Stimulated activated naive CD8-positive, alpha-beta T cell treated with anti-CD3 and anti-CD28 coated beads, Interleukin-15, Interleukin-2, amounts not matched to agents 100 U/mL and 50 U/mL, for 24 hours (primary cell): ENCODE data around the gene HVCN1.
"Not testable (repeated sequence)": the region's sequence is repeated elsewhere in the genome, so short reads cannot be mapped to it uniquely, and the experiment has no call there.

Source experiments
- ATAC-seq: fragments of 150-1000 bp; cut with Tn5 transposase; one replicate; pipeline ENCODE4 v1.10.0; 2021
- DNase-seq: peaks from one replicate; pipeline ENCODE4 v3.0.0; 2021

HVCN1 gene, protein sequence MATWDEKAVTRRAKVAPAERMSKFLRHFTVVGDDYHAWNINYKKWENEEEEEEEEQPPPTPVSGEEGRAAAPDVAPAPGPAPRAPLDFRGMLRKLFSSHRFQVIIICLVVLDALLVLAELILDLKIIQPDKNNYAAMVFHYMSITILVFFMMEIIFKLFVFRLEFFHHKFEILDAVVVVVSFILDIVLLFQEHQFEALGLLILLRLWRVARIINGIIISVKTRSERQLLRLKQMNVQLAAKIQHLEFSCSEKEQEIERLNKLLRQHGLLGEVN

DNA sequence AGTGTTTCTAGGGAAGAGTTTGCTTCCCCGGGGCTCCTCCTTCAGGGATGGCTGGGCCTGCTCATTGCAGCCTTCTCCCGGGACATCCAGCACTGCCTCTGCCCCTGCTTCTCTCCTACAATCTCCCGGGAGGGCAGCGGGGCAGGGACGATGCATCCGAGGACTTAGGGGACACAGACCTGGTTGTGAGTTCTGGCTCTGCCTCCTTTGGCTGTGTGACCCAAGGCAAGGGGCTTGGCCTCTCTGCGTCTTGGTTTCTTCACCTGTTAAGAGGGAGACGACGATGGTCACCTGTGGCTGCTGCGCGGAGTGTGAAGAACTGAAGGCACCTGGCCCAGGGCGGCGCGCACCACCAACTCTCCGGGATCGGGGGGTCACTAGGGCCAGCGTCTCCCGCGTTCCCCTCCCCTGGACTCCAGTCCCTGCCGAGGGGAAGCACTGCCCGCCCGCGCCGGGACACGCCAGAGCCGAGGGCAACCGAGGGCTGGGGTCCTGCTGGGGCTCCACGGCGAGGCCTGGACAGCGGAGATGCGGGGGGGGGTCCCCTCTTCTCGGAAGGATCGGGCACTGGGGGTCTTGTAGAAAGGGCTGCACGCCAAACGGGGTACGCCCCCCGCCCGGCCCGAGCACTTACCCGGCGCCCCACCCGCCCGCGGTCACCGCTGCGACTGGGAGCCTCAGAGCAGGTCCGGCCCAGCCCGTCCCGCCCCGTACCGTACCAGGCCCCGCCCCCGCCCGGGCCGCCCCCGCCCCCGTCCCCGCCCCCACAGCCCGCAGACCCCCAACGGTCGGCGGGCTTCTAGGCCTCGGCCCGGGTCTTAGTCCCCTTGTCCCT, at the start of gene HVCN1:
Gene HVCN1, minus strand, starts transcription at position 670 of the 835 bp plus-strand sequence. CDS start 5,870 bp downstream, outside the sequence.
- DNase-seq: peak; percentile 56
- ATAC-seq: peak; percentile 37

GRCh38 chr12:110737532-110737931, 48.6 kb upstream of the HVCN1 start:
- DNase-seq: no peak
- ATAC-seq: no peak

- DNase-seq, ATAC-seq: not testable (repeated sequence)
Measured at GRCh38 chr12:110737016-110737415, 48.1 kb upstream of the HVCN1 start.

- no peak for DNase-seq
- no peak for ATAC-seq
Measured at GRCh38 chr12:110733900-110734299, 45.0 kb upstream of the HVCN1 start.

DNA sequence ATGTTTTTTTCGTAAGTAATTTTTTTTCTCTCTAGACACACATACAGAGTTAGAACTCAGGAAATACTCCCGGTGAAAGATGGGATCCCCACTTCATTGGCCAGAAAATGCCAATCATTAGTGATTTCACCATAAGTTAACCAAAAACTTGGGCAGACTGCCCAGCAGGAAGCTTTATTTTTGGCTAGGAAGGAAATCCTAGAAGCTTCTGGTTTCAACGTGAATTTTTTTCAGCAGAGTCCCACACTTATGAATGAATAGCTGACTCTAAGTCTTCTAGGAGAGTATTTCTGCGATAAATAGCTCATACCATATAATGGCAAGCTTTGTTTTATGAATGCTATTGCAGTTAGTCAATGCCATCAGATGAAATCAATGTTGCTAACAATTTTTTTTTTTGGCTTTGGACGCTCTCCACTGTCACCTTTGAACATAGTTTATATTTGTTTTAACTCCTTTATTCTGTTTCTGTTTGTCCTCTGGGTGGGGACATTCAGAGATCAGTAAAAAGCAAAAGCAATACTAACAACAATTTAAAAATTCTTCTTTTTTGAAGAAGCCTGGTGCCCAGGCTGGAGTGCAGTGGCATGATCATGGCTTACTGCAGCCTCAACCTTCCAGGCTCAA, 44.3 kb upstream of the HVCN1 start:
- DNase-seq (no peak), ATAC-seq (no peak)

DNA sequence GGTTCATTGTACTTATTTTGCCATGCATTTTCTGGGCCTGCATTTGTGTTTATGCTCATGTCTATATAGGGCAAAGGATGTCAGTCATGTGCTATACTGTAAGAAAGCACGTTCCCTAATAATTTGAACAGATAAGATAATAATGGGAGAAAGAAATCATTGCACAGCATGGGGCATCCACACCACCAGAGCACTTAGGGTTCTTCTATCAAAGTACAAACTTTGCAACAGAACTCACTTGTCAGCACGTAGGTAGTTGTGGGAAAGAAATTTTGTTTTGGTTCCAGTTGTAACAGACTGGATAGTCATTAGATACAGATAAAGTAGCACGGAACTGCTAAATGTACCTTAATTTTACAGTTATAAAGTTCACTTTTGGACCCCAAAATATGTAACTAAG, 43.7 kb upstream of the HVCN1 start:
- ATAC-seq: no peak
- no peak for DNase-seq

DNA sequence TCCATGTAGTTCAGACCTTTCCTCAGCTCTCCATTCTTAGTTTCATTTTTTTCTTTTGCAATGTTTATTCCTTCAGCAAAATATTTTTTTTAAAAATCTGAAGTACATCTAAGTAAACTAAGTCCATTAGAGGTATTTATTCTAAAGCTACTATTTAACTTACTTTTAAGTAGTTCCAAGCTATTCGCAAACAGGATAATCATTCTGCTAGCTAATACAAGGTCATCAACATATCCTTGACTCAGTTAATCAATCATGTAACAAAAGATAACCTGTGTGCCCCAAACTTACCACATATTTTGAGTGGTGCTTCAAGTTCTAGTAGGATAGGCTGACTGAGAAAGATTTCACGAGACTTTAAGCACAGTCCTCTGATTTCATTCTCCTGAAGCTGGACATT, 42.6 kb upstream of the HVCN1 start:
- DNase-seq (no peak), ATAC-seq (no peak)

DNA sequence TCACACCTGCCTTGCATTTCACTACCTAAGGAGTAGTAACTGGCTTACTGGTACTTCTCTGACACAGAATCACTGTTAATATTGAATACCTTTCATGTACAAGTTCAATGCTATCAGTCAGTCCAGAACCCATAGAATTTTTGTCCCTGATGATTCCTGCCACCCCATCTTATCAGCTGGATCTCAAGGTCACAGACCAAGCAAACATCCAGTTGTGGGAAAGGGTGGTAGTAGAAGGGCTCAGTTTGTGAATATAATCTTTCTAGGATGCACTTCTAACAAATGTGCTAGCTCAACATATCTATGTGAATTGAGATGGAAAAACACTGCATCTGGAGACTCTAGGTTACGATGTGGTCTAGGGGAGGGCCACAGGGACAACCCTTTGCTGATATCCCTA, 39.7 kb upstream of the HVCN1 start:
- DNase-seq: no peak
- ATAC-seq: no peak

DNA sequence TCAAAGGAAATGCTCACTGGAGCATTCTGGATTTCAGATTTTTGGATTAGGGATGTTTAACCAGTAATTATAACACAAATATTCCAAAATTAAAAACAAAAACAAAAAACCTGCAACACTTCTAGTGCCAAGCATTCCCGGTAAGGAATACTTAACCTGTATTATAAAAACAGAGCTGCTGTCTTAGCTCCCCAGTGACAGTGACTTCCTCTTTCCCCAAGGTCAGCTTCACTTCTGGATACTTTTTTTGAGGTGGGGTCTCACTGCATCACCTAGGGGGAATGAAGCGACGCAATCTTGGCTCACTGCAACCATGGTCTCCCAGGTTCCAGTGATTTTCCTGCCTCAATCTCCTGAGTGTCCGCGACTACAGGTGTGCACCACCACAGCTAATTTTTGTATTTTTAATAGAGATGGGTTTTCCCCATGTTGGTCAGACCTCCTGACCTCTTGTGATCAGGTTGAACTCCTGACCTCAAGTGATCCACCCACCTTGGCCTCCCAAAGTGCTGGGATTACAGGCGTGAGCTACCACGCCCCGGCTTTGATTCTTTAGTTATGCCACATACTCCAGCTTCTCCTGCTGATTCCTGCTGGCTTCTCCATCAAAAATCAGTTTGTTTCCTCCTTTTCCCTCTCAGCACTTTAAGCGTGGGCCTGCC, 37.9 kb upstream of the HVCN1 start:
- no peak for DNase-seq

DNA sequence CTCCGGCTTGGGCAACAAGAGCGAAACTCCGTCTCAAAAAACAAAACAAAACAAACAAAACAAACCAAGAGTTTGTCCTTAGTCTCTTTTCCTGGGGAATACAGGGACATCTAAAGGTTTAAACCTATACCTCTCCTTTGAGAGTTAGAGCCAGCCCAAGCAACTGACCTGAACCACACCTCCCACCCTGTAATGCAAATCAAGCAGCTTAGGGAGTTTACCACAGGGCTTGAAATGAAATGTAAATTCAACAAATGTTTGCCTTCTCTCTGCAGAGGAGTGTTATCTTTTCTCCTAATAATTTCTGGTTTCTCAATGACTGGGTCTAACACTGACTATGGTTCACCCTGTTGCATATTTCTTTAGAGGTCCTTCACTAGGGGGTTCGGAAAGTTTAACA, 37.1 kb upstream of the HVCN1 start:
- DNase-seq (no peak), ATAC-seq (no peak)

More for the DNA sequence above, 37.9 kb upstream of the HVCN1 start:
- ATAC-seq: no peak

GRCh38 chr12:110725267-110725666, 36.4 kb upstream of the HVCN1 start:
- no peak for ATAC-seq

DNA sequence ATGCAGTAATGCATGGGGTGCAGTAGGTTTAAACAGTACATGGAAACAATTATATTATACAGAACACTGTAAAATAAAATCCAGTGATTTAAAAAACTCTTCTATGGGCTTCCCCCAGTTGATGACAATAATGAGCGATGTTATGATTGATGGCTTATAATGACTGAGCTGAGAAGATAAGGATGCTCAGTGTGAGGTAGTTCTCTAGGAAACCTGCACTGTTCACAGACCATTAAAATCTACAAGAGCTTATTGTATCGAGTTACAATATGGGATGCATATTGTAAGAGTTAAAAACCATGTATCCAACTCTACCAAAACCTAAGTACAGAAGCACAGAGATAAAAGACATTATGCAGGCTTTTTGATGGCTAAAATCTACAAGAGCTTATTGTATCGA, 34.0 kb upstream of the HVCN1 start:
- not testable (repeated sequence) for DNase-seq, ATAC-seq

More at GRCh38 chr12:110725267-110725666, 36.4 kb upstream of the HVCN1 start:
- no peak for DNase-seq

- DNase-seq: no peak
- ATAC-seq: no peak
Measured at GRCh38 chr12:110721570-110721969, 32.7 kb upstream of the HVCN1 start.

DNA sequence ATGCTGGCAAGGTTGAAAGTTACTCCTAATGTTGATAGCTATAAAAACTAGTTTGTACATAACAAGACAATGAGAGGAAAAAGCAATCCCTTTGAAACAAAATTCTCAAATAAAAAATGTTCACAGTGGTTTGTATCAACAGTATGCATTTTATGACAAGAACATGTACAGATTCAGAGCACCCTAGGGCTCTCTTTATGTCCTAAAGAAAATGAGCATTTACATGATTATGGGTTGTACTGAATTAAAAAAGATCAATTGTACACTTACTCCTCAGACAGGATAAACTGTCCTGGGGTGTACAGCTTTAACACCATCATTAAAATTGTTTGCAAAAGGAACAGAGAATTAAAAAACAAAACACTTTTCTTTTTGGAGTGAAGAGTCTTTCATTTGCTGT, 31.6 kb upstream of the HVCN1 start:
- DNase-seq (no peak), ATAC-seq (no peak)

- DNase-seq: no peak
- ATAC-seq: no peak
Measured at GRCh38 chr12:110718222-110718908, 29.4 kb upstream of the HVCN1 start.

DNA sequence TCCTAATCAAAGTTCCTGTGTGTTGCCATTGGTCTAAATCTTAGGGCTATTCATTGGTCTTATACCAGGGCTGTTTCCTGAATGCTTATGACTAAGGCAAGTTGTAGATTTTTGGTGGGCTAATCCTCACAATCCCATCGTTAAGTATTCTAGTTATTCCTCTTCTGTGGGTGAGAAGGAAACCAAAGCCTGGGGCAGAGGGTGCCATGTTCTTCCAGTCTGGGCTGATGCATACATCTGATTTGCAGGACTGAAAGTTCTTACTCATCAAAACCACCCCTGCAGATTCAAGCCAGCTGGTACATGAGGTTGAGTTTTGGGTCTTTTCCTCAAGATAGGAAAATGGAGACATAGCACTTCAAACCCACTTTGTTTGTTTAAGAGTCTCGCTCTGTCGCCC, 28.1 kb upstream of the HVCN1 start:
- DNase-seq (no peak), ATAC-seq (peak; percentile 83)

DNA sequence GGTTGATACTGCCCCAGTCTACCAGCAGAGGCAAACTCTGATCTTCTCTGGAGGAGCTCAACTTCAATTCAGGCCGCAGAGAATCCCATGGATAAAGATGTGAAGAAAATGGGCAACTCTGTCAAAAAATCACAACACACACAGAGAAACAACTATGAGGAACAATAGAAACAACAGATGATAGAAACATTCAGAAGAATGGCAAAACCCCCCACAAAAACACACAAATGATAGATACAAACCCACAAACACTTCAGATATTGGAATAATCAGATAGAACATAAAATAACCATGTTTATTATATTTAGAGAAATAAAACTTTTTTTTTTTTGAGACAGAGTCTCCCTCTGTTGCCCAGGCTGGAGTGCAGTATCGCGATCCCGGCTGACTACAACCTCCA, 20.0 kb upstream of the HVCN1 start:
- DNase-seq (no peak), ATAC-seq (no peak)

DNA sequence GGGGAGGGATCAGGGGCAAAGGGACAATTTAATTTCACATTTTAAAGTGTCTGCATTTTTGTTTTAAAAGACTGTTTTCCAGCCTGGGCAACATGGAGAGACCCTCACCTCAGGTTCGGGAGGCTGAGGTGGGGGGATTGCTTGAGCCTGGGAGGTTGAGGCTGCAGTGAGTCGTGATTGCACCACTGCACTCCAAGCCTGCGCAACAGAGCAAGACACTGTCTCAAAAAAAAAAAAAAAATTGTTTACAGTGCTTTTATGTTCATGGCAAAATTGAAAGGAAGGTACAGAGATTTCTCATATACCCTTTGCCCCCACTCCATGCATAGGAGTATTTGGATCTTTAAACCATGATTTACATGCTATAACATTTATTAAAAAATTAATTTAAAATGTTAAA, 16.4 kb upstream of the HVCN1 start:
- no peak for DNase-seq
- ATAC-seq: no peak

DNA sequence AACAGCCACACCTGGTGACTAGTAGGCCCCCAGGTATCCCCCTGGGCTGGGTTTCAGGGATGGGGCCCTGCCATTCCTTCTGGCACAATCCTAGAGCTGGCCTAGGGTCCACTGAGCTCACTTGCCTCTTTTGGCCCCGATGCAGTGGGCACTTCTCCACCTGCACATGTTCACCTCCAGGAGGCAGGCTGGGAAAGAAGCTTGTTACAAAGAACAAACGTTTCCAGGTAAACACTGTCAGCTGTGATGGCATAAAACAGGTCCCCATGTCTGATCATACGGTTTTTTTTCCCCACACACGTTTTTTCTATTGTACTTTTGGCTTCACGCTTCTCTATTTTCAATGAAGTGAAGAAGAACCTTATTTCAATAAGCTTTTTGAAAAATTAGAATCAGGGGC, 15.8 kb upstream of the HVCN1 start:
- DNase-seq (no peak), ATAC-seq (no peak)

- no peak for DNase-seq
- ATAC-seq: no peak
Measured at GRCh38 chr12:110704231-110704630, 15.3 kb upstream of the HVCN1 start.

GRCh38 chr12:110702081-110702480, 13.2 kb upstream of the HVCN1 start:
- no peak for ATAC-seq
- no peak for DNase-seq
